GM12875 (cell line): ENCODE measurements around the gene SLC16A8.

Experiments
- H3K4me3 ChIP-seq: one replicate; pipeline ENCODE4 v1.5.1; 2011; ENCODE audit warnings: low read depth, low read length, control low read depth
- CTCF ChIP-seq: IDR thresholded peaks from 2 replicates; pipeline ENCODE4 v1.5.1; 2011; ENCODE audit warnings: low read depth, mild to moderate bottlenecking, control low read depth, inconsistent platforms, low read length, moderate library complexity, borderline replicate concordance; ENCODE audit not compliant: insufficient read depth

SLC16A8 gene

GRCh38 chr22:38074181-38075104, 9.5 kb downstream of the SLC16A8 start:
- TF ChIP-seq CTCF = no peak
- no peak overlapping the region for H3K4me3 ChIP-seq

- no peak for TF ChIP-seq CTCF
- no peak overlapping the region for H3K4me3 ChIP-seq
These were observed 10.5 kb downstream of the SLC16A8 start for GRCh38 chr22:38073150-38074130.

- no peak for TF ChIP-seq CTCF
- H3K4me3 ChIP-seq = no peak overlapping the region
These were observed 11.4 kb downstream of the SLC16A8 start for GRCh38 chr22:38072322-38073149.

GRCh38 chr22:38071421-38072321, 12.3 kb downstream of the SLC16A8 start:
- TF ChIP-seq CTCF = no peak
- no peak overlapping the region for H3K4me3 ChIP-seq

GRCh38 chr22:38070250-38070921, 13.6 kb downstream of the SLC16A8 start:
- H3K4me3 ChIP-seq = no peak overlapping the region
- TF ChIP-seq CTCF = no peak
